GM19467 (cell line): ENCODE results near the gene SMIM24.

Experiments used
- ATAC-seq: cut with Tn5 transposase; IDR thresholded peaks from one replicate; pipeline ENCODE4 v1.9.1; 2021; ENCODE audit warnings: mild to moderate bottlenecking, moderate library complexity; ENCODE audit not compliant: unreplicated experiment

SMIM24 gene

GRCh38 chr19:3499738-3500428 lies 19.6 kb upstream of the SMIM24 start:
- ATAC-seq, result no peak

DNA sequence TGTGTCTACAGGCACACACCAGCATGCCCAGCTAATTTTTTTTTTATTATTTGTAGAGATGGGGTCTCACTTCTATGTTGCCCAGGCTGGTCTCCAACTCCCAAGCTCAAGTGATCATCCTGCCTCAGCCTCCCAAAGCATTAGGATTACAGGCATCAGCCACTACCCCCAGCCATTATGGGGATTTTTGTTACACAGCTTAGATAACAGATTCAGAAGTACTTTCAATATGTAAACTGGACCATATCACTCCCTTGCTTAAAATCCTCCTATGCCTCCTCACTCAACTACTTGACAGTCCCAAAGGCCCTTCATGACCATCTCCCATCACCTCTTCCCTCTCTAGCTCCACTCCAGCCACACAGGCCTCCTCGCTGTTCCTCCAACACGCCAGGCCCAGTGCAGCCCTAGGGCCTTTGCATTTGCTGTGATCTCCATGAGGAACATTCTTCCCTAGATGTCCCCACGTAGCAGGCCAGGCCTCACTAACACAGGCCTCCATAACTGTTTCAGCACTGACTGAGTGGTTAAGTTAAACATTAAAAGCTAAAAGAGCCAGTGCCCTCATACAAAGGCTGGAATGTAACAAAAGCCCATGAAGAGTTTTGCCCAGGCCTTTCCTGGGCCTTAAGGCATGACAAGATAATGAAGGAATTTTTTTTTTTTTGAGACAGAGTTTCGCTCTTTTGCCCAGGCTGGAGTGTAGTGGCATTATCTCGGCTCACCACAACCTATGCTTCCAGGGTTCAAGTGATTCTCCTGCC lies 17.6 kb upstream of the SMIM24 start:
- no peak for ATAC-seq

DNA sequence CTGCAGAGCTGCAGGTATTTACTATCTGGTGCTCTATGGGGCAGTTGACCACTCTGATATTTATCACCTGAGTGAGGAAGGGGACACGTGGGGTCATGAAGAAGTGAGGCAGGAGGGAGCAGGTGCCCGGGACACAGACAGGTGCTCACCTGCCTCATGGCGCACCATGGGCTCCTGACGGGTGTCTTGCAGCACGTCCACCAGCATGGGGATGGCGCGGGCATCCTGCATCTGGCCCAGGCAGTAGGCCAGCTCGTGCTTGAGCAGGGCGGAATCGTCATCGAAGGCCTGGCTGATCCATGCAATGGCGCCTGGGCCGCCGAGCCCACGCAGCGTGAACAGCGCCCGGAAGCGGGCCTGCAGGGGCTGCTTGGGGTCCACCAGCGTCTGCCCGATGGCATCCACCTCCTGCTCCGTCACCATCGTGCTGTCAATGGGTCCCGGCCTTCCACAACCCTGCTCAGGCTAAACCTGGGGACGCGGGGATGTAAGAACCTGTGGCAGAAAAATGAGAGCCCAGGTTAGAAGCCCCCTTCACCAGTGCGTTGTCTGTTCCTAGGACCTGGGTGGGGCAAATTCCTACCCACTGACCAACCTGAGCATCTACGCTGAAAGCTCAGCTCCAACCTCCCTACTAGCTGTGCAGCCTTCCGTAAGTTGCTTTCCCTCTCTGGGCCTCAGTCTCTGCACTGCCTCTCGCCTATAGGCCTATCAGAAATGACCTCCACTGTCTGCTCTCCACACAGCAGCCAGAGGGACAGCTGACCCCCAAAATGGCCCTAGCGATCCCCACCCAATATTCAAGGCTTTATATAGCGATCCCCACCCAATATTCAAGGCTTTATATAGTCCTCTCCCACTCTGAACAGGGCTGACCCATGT lies 16.3 kb upstream of the SMIM24 start:
- no peak for ATAC-seq

GRCh38 chr19:3494559-3494958 lies 14.2 kb upstream of the SMIM24 start:
- ATAC-seq, result no peak

DNA sequence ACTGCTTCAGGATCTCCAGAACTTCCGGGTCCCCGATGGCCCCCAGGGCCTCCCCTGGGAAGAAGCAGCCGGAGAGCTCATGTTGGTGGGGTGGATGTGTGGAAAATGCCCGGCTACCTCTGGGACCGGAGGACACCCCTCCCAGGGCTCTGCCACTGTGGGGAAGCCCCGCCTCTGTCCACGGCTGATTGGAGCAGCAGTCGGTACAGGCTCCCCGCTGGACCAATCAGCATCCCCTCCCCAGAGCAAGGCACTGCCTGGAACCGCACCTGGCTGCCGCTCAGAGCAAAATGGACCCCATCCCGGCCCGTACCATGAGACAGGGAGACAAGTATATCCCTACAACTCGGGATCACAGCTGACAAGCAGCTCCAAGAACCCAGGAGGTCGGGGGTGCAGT lies 13.7 kb upstream of the SMIM24 start:
- no peak for ATAC-seq

GRCh38 chr19:3493651-3494050 lies 13.3 kb upstream of the SMIM24 start:
- ATAC-seq, result no peak

GRCh38 chr19:3492919-3493318 lies 12.6 kb upstream of the SMIM24 start:
- ATAC-seq, result no peak

DNA sequence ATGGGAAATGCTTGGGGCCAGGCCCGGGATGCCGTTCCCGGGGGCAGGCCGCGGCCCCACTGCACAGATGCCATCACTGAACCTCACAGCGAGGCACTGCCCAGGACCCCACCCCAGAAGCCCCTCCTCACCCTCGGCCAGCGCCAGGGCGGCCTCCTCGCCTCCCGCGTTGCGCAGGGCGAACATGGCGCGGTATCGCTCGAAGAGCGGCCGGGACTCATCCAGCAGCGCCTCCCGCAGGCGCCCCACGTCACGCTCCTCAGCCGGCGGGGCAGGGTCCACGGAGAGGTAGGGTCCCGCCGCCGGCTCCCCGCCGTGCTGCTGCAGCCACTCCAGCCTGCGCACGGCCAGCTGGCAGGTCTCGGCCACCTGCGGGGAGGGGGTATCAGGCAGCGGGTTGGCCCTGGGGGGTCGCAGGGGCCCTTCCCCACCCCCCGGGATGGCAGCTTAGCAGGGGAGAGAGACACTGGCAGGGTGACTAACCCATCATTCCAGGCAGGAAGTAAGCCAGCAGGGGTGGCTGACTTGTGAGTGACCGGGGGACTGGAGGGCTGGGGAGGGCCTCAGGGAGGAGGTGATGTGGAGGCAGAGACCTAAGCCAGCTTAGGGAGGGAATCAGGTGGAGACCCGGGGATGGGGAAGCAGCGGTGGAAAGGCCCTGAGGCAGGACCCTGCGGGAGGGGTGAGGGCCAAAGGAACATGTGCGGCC lies 12.0 kb upstream of the SMIM24 start:
- no peak for ATAC-seq

- ATAC-seq, result no peak
These were observed 11.2 kb upstream of the SMIM24 start for GRCh38 chr19:3491396-3492119.

GRCh38 chr19:3483226-3483628 lies 2.9 kb upstream of the SMIM24 start, which contains the start of gene SMIM44:
TSS of gene SMIM44 (minus strand) at chr19:3483441. CDS start at chr19:3483403, 38 bp downstream.
- ATAC-seq, result no peak

- ATAC-seq, result no peak
These were observed 2.3 kb upstream of the SMIM24 start for GRCh38 chr19:3482507-3483225.

DNA sequence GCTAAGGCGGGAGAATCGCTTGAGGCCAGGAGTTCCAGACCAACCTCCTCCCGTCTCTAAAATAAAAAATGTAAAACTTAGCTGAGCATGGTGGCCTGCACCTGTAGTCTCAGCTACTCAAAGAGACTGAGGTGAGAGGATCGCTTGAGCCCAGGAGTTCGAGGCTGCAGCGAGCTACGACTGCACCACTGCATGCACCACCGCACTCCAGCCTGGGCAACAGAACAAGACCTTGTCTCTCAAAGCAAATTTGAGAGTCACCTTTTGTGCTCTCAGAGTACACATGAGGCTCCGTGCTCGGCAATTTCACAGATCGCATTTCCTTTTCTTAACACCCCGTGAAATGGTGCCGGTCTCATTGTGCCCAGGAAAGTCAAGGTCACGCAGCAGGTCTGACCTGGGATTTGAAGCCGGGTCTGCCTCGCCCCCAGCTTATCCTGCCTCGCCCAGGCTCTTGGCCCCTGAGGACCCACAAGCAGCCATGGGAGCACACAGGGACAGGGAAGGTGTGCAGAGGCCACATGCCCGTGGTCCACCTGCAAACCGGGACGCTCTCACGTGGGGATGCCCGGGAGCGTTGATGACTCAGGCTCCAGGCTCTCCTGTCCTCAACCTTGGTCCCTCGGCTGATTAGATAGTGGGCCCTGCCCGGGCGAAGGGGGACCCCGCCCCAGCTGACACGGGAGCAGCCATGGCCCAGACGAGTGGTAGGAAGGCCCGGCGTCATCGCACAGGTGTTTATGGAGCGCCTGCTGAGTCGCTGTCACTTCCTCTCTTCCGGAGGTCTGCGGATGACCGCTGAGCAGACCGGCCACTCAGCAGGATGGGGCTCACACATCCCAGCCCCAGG lies 1.1 kb upstream of the SMIM24 start:
- ATAC-seq, result no peak

DNA sequence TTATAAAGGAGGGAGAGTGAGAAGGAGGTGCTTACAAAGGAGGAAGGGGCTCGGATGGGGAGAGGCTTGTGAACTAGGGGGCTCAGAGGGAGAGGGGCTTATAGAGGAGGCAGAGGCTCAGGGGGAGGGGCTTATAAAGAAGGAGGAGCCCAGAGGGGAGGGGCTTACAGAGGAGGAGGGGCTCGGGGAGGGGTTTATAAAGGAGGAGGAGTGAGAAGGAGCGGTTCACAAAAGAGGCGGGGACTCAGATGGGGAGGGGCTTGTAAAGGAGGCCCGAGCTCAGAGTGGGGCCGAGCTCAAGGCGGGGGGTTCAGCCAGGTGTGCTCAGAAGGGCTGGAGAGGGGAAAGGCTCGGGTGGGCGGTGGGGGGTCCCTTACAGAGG lies 500 bp downstream of the SMIM24 start:
- ATAC-seq, result no peak

DNA sequence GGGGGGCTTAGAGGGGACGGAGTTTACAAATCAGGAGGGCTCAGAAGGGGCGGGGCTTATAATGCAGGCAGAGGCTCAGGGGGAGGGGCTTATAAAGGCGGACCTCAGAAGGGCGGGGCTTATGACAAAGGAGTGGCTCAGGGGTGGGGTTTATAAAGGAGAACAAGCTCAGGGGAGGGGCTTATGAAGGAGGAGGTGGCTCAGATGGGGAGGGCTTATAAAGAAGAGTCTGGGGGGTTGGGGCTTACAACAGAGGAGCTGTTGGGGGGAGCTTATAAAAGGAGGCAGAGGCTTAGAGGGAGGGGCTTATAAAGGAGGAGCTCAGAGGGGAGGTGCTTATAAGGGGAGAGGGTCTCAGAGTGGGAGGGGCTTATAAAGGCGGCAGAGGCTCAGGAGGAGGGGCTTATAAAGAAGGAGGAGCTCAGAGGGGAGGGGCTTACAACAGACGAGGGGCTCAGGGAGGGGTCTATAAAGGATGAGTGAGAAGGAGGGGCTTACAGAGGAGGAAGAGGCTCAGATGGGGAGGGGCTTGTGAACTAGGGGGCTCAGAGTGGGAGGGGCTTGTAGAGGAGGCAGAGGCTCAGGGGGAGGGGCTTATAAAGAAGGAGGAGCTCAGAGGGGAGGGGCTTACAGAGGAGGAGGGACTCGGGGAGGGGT lies 1.0 kb downstream of the SMIM24 start:
- no peak for ATAC-seq

DNA sequence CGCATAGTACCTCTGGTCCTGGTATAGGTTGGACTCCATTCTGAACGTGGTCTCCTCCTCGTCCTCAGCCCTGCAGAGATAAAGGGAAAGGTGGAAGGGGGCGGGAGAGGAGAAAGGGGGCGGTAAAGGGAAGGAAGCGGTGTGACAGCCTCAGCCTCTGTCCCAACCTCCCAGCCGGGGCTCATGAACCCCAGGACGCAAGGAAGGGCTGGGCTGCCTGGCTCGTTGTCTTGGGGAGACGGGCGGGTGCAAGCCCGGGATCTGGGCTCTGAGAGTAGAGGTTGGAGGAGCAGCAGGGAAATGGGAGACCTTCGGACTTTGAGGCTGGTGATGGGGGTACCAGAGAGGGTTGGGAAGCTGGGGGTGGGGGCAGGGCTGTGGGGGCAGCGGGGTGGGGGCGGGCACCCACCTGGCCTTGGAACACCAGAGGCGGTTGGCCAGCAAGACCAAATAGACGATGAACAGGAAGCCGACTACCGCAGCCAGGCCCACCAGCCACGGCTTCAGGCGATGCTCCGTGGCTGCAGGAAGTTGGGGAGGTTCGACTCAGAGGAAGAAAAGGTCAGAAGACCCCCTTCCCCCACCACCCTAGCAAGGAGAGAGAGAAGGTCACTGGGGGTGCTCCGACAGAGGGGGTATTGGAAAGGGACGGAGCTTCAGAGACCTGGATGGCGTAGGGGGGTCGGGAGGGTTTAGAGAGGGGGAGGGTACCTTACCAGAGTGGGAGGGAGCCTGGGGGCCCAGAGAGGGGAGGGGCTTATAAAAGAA lies 1.7 kb downstream of the SMIM24 start:
- no peak for ATAC-seq

DNA sequence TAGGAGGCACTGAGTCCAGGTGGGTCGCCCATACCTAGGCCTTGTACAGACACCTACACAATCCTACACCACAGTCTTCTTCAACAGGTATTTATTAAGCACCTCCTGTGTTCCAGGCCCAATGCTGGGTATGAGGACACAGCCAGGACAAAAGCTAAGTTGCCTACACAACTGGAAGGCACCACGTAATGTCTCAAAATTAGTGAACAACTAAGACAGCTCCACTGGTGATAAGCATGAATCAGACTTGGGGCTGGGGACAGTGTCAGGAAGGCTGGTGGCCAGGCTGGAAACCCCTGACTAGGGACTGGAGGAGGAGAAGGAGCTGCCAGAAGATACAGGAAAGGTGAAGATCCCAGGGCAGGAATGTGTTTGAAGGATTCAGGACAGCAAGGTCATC lies 2.4 kb downstream of the SMIM24 start:
- no peak for ATAC-seq

DNA sequence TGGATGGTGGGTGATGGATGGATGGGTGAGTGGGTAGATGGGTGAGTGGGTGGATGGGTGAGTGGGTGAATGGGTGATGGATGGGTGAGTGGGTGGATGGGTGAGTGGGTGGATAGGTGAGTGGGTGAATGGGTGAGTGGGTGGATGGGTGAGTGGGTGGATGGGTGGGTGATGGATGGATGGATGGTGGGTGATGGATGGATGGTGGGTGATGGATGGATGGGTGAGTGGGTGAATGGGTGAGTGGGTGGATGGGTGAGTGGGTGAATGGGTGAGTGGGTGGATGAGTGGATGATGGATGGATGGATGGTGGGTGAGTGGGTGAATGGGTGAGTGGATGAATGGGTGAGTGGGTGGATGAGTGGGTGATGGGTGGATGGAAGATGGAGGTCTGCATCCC lies 2.8 kb downstream of the SMIM24 start:
- ATAC-seq, result no peak
